ENCODE measurements around the gene NREP. TPM values are rescaled to one million over a fixed set of nuclear protein-coding genes. Genes with fewer than 3 reads are reported as not detected.

Gene NREP
- total and polyA plus RNA-seq, 10 of the 15 experiments (the other 5 are each of a cell fraction or from before 2014, with no cell fraction given) = 20.6 to 117 (median 32.2) TPM

DNA sequence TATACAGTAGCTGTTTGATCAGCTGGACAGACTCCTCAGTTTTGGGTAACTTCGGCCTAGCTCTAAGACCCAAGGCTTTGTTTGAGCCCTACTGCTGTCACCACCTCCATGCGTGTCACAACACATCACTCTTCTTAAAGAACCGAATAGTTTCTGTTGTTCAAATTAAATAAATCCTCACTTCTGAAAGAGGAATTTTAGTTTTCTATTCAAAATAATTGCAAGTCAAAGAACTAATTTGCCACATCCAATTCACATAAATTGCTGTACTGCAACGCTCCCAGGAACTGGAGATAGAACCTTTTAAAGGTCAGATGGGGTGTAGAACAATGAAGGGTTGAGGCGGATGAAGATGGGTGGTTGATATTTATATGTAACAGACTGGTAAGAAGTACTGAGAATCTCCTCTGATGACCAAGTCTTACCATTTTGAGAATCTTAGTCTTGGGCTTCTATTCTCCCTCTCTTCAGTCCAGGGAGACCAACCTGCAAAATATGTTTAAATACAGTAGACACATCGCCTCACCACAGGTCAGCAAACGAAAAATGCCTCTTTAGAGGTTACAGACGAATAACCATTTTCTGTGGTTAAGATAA, 1.6 kb downstream of the NREP start:
- POLR2A ChIA-PET = no interaction called here
- H3K4me2 ChIP-seq (ENCODE audit: control insufficient read depth, insufficient read depth) = peak overlapping the region; percentile 80
- no peaks in the 10 kb centered on the region for H3K27me3 ChIP-seq (replicated peaks in 1 of 2; ENCODE audit: control insufficient read depth in 2 of 2, insufficient read depth in 2 of 2, low read length in 1 of 2)
- CTCF ChIA-PET = interaction anchor here (0.8 to 4.0 kb wide), 6 partner anchors 13 to 391 kb away, joined by 3 to 18 read pairs (median 6); no protein-coding TSS in a partner anchor
- H3K4me3 ChIP-seq = peak overlapping the region; percentile 89
- in situ Hi-C loops (cut with MboI) (no loop called here), intact Hi-C loops (cut with micrococcal nuclease; ENCODE audit: unreplicated experiment) (loop anchor here (10.0 kb wide), 1 partner anchor 249 kb away; no protein-coding TSS in a partner anchor)
- H3K27ac ChIP-seq (ENCODE audit: control insufficient read depth, insufficient read depth) = 0 out of 2 replicates have a peak overlapping the region, but pooled peaks have one; percentile 24
- RAD21 ChIA-PET (ENCODE audit: unreplicated experiment) = interaction anchor here (0.6 to 2.3 kb wide), 8 partner anchors 16 to 406 kb away, joined by 3 to 16 read pairs (median 4); no protein-coding TSS in a partner anchor
- H3K79me2 ChIP-seq (ENCODE audit: control insufficient read depth, insufficient read depth, low read length) = peaks cover 11% of the 10 kb centered on the region
- WGBS (ENCODE audit: insufficient coverage, insufficient replicate concordance, low lambda C conversion rate, missing lambda C conversion rate) = 69% methylated on average over 8 of the region's 8 CpGs
- TF ChIP-seq RUNX3 (IDR thresholded peaks at IDR 0.05; ENCODE audit: low read length) (peak; percentile 54), ZNF384 (IDR thresholded peaks at IDR 0.05; ENCODE audit: borderline replicate concordance, low read depth, low read length) (no peak)
- H3K4me1 ChIP-seq (ENCODE audit: control insufficient read depth, insufficient read depth, low read length) = peaks cover 9% of the 10 kb centered on the region; the same call in 1 of the 2 replicates
- no peaks in the 10 kb centered on the region for H3K9me3 ChIP-seq (replicated peaks; ENCODE audit: control insufficient read depth, insufficient read depth, low read length)
- no TSS peak for BruUV-seq (replicated peaks)
- FAIRE-seq (peak; percentile 13), DNase-seq (ENCODE audit: low read depth, low spot score) (no peak), ATAC-seq (no peak)
- SMC1A ChIA-PET (ENCODE audit: uncharacterized antibody, unreplicated experiment) = interaction anchor here (1.1 to 2.2 kb wide), 14 partner anchors 12 to 391 kb away, joined by 3 to 12 read pairs (median 5); no protein-coding TSS in a partner anchor
- no peaks in the 10 kb centered on the region for H3K36me3 ChIP-seq (ENCODE audit: control insufficient read depth in 2 of 2, insufficient read depth in 2 of 2, low read length in 1 of 2)
- H3K9ac ChIP-seq (ENCODE audit: control insufficient read depth, insufficient read depth, low read length) = no peak overlapping the region
- no peak overlapping the region for H2AFZ ChIP-seq (ENCODE audit: control insufficient read depth, low read depth, low read length)
- H4K20me1 ChIP-seq (ENCODE audit: control insufficient read depth, insufficient read depth) = no peaks in the 10 kb centered on the region

DNA sequence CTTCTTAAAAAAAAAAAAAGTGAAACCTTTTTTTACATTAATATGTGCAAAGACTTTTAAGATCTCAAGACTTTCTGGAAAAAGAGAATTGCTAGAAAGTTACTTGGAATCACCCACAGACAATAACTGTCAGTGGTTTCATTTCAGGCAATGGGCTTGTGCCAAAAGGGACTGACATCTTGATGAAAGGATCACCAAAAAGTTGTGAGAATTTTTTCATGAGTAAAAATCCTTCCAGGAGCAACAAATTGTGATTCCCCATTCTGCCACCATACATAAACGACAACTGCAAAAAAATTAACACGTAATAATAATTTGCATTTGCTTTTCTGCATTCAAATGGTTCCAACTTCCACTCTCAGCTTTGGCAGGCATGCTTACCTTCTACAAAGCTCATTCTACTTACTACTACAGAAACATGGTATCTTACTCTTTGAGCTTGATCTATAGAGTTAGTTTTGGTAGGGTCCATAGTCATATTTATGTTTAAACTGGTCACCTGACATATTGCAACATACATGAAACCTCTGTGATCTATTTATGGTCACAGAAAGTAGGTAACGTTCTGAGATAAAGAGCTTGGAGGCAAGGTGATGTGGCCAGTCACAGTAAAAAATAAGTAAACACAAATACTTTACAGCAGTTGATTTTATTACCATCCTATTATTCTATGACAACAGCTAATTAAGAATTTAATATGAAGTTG, 3.0 kb downstream of the NREP start:
- no peak for FAIRE-seq
- in situ Hi-C loops (cut with MboI) (no loop called here), intact Hi-C loops (cut with micrococcal nuclease; ENCODE audit: unreplicated experiment) (loop anchor here (10.0 kb wide), 1 partner anchor 251 kb away; no protein-coding TSS in a partner anchor)
- no peak overlapping the region for H3K27ac ChIP-seq (ENCODE audit: control insufficient read depth, insufficient read depth)
- no peaks in the 10 kb centered on the region for H3K36me3 ChIP-seq (ENCODE audit: control insufficient read depth in 2 of 2, insufficient read depth in 2 of 2, low read length in 1 of 2)
- H3K27me3 ChIP-seq (replicated peaks in 1 of 2; ENCODE audit: control insufficient read depth in 2 of 2, insufficient read depth in 2 of 2, low read length in 1 of 2) = no peaks in the 10 kb centered on the region
- no peak overlapping the region for H2AFZ ChIP-seq (ENCODE audit: control insufficient read depth, low read depth, low read length)
- H3K4me2 ChIP-seq (ENCODE audit: control insufficient read depth, insufficient read depth) = peak overlapping the region; percentile 62
- WGBS (ENCODE audit: insufficient coverage, insufficient replicate concordance, low lambda C conversion rate, missing lambda C conversion rate) = 62% methylated on average over 3 of the region's 3 CpGs
- no TSS peak for BruUV-seq (replicated peaks)
- H4K20me1 ChIP-seq (ENCODE audit: control insufficient read depth, insufficient read depth) = no peaks in the 10 kb centered on the region
- no peak for ATAC-seq
- H3K9ac ChIP-seq (ENCODE audit: control insufficient read depth, insufficient read depth, low read length) = no peak overlapping the region
- peaks cover 9% of the 10 kb centered on the region; the same call in 1 of the 2 replicates for H3K4me1 ChIP-seq (ENCODE audit: control insufficient read depth, insufficient read depth, low read length)
- H3K9me3 ChIP-seq (replicated peaks; ENCODE audit: control insufficient read depth, insufficient read depth, low read length) = no peaks in the 10 kb centered on the region
- RAD21 ChIA-PET (ENCODE audit: unreplicated experiment) = interaction anchor here (0.5 to 2.3 kb wide), 15 partner anchors 10 to 531 kb away, joined by 3 to 16 read pairs (median 3); no protein-coding TSS in a partner anchor
- no peak for DNase-seq (ENCODE audit: low read depth, low spot score)
- SMC1A ChIA-PET (ENCODE audit: uncharacterized antibody, unreplicated experiment) = interaction anchor here (0.7 to 3.8 kb wide), 22 partner anchors 11 to 392 kb away, joined by 3 to 19 read pairs (median 4); no protein-coding TSS in a partner anchor
- CTCF ChIA-PET = interaction anchor here (0.6 to 4.0 kb wide), 11 partner anchors 8 to 1088 kb away, joined by 3 to 18 read pairs (median 4); no protein-coding TSS in a partner anchor
- H3K79me2 ChIP-seq (ENCODE audit: control insufficient read depth, insufficient read depth, low read length) = peaks cover 11% of the 10 kb centered on the region
- H3K4me3 ChIP-seq = no peak overlapping the region
- POLR2A ChIA-PET = interaction anchor here (1.2 to 1.6 kb wide), 2 partner anchors 21 to 407 kb away, joined by 3 to 4 read pairs; no protein-coding TSS in a partner anchor
- TF ChIP-seq RAD51 (IDR thresholded peaks at IDR 0.05) (peak; percentile 61; the same call in 1 of the 2 replicates), SIN3A (IDR thresholded peaks at IDR 0.05; ENCODE audit: low read depth, low read length) (no peak), BHLHE40 (IDR thresholded peaks at IDR 0.05; ENCODE audit: borderline replicate concordance in 1 of 2, low read depth in 2 of 2, low read length in 1 of 2) (no peak; a peak in 1 of 4 replicates), BRCA1 (IDR thresholded peaks at IDR 0.05; ENCODE audit: low read depth, low read length) (no peak), TAF1 (IDR thresholded peaks at IDR 0.05; ENCODE audit: borderline replicate concordance, low read depth, low read length) (no peak), SREBF1 (IDR thresholded peaks at IDR 0.05; ENCODE audit: low read length) (no peak), ATF7 (IDR thresholded peaks at IDR 0.05; ENCODE audit: low read depth) (peak; percentile 47), CEBPB (IDR thresholded peaks at IDR 0.05; ENCODE audit: borderline replicate concordance in 1 of 2, low read depth in 2 of 2, low read length in 2 of 2) (peak in 1 of 2 experiments; percentile 81; a peak in 2 of 4 replicates), PAX8 (IDR thresholded peaks at IDR 0.05) (no peak)
- TF ChIP-seq, protein P1, sequence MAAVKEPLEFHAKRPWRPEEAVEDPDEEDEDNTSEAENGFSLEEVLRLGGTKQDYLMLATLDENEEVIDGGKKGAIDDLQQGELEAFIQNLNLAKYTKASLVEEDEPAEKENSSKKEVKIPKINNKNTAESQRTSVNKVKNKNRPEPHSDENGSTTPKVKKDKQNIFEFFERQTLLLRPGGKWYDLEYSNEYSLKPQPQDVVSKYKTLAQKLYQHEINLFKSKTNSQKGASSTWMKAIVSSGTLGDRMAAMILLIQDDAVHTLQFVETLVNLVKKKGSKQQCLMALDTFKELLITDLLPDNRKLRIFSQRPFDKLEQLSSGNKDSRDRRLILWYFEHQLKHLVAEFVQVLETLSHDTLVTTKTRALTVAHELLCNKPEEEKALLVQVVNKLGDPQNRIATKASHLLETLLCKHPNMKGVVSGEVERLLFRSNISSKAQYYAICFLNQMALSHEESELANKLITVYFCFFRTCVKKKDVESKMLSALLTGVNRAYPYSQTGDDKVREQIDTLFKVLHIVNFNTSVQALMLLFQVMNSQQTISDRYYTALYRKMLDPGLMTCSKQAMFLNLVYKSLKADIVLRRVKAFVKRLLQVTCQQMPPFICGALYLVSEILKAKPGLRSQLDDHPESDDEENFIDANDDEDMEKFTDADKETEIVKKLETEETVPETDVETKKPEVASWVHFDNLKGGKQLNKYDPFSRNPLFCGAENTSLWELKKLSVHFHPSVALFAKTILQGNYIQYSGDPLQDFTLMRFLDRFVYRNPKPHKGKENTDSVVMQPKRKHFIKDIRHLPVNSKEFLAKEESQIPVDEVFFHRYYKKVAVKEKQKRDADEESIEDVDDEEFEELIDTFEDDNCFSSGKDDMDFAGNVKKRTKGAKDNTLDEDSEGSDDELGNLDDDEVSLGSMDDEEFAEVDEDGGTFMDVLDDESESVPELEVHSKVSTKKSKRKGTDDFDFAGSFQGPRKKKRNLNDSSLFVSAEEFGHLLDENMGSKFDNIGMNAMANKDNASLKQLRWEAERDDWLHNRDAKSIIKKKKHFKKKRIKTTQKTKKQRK (IDR thresholded peaks at IDR 0.05; ENCODE audit: low read depth, low read length) = no peak

Measured in GM12878 (cell line).